Eye (tissue), 1 donor: ENCODE measurements around the gene TUBGCP6.

Source experiments
- DNase-seq: peaks from one replicate; pipeline ENCODE4 v3.0.0-alpha.2; 2015

TUBGCP6 gene

GRCh38 chr22:50244420-50245213, at the start of gene TUBGCP6:
TUBGCP6 (minus strand) TSS chr22:50245023; CDS start chr22:50244459, 564 bp downstream.
- peak; percentile 97 for DNase-seq

DNA sequence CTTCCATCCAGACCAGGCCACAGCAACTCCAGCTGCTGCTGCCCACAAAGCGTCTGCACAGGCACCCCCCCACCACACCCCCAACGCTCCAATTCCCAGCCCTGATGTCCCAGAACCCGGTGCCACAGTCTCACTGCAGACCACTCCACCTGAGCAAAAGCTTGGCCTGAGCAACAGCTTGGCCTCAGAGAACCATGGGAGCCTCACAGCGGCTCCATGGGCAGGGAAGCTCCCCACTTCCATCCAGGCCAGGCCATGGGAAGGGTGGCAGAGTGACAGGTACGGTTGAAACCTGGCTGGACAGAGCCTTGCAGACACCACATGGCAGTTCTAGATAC, 49.5 kb upstream of the TUBGCP6 start:
- no peak for DNase-seq

DNA sequence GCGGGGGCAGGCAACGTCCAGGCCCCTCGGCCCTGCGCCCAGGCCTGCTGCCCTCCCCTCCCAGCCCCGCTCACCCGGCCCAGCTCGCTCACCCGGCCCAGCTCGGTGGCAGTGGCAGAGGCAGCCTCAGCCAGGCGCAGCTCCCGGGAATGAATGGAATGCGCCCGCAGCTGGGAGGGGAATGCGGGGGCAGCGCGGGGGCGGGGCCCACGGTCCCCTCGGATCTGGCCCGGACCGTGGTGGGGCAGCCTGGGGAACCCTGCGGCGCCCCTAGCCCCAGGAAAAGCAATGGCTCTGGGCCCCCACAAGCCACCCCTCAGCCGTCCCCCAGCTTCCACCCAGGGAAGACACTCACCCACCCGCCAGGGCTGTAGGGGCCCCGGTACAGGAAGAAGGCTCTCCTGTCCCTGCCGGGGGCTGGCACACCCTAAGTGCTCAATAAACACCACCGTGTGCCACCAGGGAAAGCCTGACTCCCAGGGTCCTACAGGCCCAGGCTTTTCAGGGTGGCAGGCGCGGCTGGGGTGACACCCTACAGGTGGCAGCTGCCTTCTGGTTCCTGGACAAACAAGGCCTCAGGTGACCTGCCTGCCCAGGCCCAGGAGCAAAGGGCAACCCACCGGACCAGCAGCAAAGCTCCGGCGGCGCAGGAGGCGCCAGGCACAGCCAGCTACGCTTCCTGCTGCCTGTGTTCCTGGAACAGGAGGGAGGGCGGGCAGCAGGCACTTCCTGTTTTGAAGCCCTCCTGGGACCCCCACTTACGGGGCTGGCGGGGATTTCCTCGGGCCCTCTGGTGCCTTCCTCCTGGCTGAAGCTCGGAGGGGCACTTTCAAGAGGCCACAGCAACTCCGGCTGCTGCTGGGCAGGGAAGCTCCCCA, 48.9 kb upstream of the TUBGCP6 start:
- peak; percentile 85 for DNase-seq

- DNase-seq: no peak
These were observed 48.0 kb upstream of the TUBGCP6 start for GRCh38 chr22:50292643-50293440.

DNA sequence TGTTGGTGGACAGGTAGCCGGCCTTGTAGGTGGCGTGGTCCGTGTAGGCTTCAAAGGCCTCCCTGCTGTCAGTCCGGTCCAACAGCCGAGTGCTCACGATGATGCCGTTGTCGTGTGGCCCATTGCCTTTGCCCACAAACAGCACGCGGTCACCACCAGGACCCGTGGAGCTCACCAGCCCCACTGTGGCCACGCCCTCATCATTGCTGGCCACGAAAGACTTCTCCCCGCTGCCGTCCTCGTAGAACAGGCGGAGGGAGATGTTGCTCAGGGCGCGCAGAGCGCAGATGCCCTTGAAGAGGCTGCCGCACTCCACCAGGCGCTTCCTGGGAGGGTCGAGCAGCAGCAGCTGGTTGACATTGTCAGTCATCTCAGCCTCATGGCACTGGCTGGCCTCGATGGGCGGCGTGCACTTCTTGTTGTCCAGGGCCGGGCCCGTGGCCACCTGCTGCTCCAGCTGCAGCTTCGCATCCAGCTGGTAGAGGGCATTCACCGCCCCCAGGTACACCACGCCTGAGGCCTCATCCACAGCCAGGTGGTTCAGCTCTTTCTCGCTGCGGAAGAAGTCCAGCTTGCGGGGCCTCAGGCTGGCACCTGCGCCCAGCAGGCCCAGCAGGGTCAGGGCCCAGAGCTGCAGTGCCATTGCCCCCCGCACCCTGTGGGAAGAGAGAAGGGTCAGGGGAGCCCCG, 45.3 kb upstream of the TUBGCP6 start:
- DNase-seq: no peak

- DNase-seq: no peak
These were observed 44.5 kb upstream of the TUBGCP6 start for GRCh38 chr22:50289151-50289941.

DNA sequence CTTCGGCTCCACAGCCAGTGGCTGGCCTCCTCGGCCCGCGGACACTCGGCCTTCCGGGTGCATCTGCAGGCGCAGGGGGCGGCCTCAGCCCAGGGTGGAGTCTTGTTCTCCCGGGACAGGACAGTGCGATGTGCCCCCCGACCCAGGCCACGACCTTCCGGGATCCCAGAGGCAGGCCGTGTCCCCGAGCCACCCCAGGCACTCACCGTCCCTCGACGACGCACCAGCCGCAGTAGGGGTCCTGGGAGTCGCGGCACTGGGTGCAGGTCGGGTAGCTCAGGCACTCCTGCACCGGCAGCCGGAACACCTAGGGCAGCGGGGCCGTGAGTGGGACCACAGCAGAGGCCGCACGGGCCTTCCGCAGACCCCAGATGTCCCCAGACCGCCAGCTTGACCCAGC, 42.9 kb upstream of the TUBGCP6 start:
- DNase-seq: no peak

DNA sequence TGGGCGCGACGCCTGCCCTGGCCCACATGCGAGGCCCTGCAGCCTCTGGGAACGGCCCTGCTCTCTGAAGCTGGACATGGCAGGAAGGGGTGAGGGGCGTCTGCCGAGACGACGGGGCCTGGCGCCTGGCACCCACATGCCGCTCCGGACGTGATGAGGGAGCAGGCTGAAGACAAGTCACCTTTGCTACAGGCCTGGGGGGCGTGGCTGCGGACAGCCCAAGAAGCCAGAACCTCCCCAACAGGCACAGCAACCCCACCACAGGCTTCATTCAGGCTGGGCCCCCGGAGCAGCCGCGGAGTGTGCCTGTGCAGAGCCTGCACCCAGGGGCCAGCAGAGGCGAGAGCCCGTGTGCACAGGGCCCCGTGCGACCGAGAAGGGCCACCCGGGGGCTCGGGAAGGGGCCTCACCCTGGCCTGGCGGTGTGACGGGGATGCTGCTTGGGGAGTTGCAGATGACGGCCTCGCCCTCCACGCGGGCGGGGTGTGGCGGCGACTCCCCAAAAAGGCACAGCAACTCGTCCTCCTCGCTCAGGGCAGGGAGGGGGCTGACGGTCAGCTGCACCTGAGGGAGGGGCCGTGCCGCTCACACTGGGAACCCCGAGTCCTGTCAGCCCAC, 42.0 kb upstream of the TUBGCP6 start:
- DNase-seq: no peak

- DNase-seq: no peak
These were observed 41.5 kb upstream of the TUBGCP6 start for GRCh38 chr22:50286275-50286674.

- no peak for DNase-seq
These were observed 40.9 kb upstream of the TUBGCP6 start for GRCh38 chr22:50285568-50286229.

DNA sequence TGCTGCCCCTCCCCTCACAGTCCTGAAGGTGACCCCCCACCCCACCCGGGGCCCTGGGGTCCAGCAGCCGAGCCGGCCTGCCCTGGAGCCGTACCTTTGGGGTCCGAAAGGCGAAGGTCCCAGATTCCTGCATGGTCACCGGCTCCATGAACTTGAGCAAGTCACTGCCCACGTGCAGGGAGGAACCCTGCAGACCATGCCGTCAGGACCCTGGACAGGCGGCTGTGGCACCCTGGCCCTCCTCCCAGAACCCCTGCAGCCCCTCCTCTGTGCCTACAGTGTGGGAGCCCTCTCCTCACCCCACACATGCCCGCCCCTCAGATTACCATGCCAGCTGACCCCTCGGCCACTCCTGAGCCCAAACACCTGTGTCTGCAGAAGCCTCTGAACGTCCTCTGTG, 39.7 kb upstream of the TUBGCP6 start:
- no peak for DNase-seq

DNA sequence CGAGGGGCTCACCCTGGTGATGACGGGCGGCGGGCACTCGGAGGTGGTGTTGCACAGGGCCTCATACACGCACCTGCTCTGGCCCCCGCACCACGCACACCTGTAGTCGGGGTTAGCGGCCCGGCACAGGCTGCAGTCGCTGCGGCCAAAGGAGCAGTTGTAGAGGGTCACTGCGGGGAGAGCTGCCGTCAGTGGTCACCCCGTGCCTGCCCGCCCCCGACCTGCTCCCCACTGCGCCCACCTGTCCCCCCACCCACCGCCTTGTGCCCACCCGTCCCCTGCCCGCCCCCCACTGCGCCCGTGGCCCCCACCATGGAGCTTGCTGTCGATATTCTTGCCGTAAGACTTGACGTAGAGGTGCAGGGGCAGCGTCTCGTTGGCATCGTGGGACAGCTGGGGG, 39.0 kb upstream of the TUBGCP6 start:
- no peak for DNase-seq

- no peak for DNase-seq
These were observed 37.7 kb upstream of the TUBGCP6 start for GRCh38 chr22:50282361-50283155.

GRCh38 chr22:50281957-50282356, 37.1 kb upstream of the TUBGCP6 start:
- DNase-seq: no peak

DNA sequence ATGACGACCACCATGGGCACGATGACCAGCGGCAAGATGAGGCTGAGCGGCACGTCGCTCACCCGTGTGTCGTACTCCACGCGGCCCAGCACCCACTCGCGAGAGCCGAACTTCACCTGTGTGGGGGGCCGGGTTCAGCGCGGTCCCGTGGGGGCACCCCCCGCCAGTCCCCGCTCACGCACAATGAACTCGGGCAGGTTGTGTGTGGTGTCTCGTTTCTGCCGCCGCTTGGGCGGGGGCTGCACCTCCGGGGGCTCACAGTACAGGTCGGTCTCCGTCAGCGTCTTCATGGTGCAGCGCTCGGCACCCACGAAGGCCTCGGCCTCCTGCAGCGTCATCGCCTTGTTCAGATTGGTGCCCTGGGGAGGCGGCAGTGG, 36.5 kb upstream of the TUBGCP6 start:
- no peak for DNase-seq

DNA sequence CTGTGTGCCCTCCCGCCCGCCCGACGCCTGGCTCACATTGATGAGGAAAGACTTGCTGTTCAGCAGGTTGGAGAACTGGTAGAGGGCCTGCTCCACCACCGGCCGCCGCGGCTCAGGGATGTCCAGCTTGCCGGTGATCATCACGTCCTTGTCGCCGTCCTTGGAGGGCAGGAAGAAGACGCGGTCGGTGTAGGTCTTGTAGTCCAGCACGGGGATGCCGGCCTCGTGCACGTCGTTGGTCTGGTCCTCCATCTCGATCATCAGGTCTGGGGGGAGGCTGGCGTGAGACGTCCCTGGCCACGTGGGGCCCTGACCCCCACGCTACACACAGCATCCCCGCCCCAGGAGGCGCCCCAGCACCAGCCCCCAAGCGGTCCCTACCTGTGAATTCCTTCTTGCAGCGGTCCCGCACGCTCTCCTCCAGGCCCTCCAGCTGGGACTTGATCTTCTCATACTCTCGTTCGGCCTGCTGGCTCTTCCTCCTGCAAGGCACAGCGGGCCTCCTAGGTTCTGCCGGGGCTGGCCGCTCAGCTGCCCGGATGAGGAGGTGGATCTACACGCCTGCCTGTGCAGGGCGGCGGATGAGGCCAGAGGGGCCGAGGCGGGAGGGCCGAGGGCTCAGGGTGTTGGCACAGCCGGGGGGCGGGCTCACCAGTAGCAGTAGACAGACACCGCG, 36.0 kb upstream of the TUBGCP6 start:
- DNase-seq: no peak

DNA sequence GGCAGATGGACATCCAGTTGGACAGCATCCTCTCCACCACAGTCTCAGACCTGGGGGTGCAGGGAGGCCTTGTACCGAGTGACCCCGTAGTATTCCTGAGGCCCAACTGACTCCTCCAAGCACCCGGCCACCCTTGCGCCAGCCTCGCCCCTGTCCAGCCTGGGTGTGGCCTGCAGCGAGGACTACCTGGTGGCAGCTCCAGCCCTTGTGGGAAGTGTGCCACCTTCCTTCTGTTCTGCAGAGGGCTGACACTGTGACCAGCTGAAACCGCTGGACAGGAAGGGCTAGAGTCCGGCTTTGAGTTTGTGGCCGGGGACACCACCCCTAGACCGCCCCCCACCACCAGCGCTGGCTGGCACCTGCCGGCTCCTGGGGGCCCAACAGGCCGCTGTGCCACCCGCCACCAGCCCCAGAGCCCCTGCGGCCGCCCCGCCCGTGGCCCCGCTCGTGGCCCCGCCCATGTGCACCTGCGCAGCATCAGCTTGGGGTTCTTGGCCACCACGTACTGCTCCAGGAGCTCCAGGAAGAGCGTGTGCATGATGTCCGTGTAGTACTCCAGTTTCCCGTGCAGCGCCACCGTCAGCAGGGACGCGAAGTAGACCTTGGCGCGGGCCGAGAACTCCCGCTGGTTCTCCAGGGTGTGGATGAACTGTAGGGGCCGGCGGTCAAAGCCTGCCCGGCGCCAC, 35.3 kb upstream of the TUBGCP6 start:
- DNase-seq: no peak

GRCh38 chr22:50278956-50279619, 34.3 kb upstream of the TUBGCP6 start:
- DNase-seq: no peak
